SIG-M5 (cell line): Measurements from ENCODE around the gene SH3GLB2.
"Not testable (repeated sequence)": the region's sequence is repeated elsewhere in the genome, so short reads cannot be mapped to it uniquely, and the experiment has no call there.

Experiments
- DNase-seq: peaks from one replicate; lab custom pipeline; 2025; lab: John Stamatoyannopoulos, UW

SH3GLB2 gene

DNA sequence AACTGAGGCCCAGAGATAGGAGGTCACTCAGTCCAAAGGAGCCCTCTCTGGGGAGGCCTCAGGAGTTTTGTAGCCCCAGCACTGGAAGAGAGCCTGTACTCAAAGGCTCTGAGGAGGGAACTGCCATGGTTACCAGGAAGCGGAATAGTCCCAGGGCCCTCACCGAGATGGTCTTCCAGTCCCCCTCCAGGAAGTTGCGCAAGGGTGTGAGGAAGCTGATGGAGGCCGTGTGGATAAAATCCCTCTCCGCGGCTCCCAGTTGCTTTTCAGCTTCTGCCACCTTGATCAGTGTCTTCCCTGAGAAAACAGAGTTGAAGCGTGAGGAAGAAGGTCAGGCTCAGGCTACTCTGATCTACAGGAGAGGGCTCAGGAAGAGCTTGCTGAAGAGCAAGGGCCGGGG lies 13.5 kb downstream of the SH3GLB2 start:
- no peak for DNase-seq

DNA sequence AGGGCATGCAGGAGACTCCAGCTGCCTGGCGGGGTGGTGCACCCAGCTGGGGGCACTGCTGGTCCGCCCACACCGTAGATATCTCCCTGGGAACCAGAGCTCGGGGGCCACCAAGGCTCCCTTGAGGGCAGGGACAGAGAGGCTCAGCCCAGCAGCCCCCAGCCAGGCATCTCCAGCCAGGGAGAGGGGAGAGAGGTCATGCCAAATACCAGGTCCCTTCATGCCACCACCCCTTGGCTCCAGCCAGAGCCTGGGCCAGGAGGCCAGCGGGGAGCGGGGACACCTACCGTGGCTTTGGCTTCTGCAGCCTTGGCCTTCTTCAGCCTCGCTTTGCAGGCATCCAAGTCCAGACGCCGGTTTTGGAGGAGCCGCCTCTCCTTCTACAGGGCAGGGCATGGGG lies 14.0 kb downstream of the SH3GLB2 start:
- no peak for DNase-seq

DNA sequence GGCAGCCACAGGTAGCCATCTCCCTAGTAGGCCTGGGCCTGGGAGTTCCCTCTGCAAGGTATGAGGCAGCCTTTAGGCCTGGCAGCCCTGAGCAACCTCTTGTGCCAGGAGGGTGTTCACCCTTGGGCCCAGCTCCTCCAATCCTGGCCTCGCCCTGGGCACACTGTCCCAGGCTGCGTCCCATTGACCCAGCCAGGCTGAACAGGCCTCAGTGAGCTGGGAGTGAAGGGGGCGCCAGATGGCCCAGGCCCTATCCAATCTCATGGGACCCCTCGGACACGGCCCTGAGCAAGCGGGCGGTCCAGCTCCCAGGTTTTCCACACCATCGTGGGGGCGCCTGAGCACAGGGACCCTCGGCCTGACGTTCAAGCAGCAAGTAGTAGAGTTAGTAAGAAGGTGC lies 14.5 kb downstream of the SH3GLB2 start:
- DNase-seq, result no peak

DNA sequence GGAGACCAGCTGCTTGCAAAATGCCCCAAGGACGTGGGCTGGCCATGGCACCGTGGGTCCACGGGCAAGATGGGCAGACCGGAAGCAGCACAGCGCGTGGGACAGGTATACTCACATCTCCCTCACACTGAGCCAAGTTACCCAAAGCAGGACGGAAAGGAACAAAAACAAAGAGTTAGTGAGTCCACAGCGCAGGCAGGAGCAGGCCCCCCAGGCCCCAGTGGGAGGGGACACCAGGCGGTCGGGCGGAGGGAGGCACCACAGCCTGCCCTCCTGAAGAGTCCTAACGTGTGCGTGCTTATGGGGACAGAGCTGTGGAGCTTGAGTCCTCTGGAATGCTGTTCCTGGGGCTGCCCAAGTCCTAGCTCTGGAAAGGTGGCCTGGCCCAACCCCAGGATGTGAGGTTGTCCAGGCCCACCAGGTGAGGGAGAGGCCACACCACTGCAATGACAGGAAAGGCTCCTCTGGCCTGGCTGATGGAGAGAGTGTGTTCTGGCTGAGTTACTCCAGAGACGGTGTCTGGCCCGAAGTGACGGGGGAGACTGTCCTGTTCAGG lies 15.2 kb downstream of the SH3GLB2 start:
- no peak for DNase-seq

DNA sequence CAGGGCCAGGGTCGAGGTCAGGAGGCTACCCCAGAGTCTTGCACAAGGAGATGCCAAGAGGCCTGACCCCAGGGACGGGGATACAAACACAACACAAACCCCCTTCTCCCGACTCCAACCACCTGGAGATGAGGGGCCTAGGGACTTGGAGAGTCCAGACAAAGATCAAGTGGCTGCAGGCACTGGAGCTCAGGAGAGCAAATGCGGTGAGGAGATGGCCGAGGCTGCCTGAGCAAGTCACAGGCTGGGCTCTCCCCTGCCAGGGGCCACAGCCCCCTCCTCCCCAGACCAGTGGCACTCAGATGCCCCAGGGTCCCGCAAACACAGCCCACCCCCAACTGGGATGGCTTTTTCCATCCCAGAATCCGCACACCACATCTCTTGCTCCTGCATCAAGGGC lies 15.8 kb downstream of the SH3GLB2 start:
- DNase-seq, result no peak

DNA sequence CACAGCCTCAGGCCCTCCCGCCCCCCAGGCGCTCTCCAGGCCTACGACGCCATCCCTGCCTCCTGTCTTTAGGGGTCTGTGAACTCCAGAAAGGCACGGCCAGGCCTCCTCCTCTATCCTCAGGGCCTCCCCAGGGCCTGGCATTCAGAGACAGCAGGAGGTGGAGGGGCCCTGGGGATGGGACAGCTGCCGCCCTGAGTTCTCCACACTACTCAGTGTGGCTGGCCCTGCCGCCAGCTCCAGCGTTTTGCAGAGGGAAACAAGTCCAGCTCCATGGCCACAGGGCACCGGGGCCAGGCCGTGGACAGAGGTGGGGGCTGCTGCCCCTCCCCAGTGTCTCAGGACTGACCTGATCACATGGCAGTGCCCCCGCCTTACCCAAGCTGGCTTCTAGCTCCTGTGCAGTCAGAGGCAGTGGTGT lies 16.4 kb downstream of the SH3GLB2 start:
- no peak for DNase-seq

DNA sequence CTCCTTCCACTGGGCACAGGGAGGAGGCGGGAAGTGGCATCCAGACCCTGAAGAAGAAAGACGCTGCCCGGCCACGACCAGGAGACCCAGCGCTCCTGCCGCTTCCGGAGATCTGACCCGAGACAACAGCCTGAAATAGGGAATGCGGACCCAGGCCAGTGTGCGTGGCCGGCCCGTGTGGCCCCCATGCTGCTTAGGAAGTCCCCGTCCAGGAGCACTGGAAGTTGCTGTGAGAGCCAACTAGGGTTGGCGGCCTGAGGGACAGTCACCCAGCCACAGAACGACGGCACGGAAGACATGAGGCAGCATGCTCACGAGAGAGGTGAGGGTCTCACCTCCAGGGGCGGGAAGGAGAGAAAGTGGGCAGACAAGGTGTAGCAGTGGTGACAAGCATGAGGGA lies 17.0 kb downstream of the SH3GLB2 start:
- DNase-seq, result no peak

DNA sequence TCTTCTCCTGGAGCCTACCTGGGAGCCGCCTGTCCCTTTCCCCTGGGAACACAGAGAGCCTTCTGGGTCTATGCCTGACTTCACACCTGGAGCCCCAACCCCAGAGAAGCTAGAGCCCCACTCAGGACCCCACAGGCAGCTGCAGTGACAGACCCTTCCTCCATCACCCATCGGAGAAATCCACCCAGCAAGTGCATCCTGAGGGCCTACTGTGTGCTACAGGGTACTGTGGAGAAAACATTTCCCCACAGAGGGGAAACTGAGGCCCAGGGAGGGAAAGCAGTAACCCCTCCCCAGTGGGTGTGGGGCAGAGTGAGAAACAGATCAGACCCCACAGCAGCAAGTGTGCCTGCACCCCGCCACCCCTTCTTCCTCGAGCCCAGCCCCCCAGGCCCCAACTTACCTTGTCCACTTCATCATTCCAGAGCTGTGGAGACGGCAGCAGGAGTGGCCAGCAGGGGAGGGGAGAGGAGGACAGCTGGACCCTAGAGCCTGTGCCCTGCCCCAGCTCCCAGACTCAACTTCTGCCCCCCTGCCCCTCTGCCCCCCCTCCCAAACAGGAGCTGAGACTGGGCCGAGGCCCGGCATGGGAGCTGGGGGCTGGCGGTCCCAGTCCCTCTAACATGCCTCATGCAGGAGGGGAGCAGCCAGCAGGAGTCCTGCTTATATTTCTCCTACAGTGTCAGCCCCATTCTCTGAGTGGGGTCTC lies 17.7 kb downstream of the SH3GLB2 start:
- no peak for DNase-seq

DNA sequence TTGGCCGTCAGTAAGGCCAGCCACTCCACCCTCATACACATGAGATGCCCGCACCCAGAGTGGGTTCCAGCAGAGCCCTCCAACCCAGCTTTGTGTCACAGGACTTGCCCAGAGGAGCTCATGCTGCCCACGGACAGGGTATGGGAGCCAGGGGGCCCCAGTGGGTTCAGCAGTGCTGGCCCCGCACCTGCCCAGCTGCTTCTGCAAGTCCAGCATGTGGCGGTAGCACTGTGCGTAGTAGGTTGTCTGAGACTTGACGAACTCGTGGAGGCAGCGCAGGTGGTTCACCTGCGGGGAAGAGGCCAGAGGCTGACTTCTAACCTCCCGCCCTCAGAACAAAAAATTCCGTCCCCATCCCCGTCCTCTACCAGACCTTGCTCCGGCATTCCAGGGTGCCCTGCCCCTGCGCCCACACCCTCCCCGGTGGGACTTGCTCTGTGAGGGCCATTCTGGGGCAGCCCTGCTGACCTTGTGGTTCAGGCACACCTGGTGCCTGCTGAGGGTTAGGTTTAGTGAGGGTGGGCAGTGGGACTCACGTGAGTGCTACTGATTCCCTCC lies 18.5 kb downstream of the SH3GLB2 start:
- no peak for DNase-seq

DNA sequence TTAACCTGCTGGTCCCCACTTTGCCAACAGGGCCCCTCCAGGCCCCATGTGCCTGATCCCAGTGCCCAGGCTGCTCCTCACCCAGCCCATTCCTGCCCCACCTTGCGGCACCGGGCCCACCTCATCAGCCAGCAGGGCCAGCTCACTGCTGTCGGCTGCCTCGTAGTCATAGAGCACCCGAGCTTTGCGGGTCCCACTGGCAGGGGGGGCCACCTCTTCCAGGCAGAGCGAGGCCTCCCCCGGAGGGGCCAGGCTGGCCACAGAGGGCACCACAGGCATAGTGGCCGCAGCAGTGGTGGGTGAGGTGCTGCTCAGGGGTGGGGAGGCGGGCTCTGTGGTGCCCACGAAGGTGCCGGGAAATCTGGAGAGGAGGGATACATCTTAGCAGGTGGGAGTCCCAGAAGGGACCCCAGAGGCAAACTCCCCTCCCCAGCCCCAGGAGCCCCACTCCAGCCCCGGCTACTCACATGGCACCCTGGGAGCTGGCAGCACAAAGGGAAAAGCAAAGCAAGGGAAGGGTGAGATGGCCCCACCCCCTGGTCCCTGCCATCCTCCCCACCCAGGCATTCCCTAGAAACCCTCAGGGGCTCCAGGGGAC lies 19.0 kb downstream of the SH3GLB2 start:
- no peak for DNase-seq

DNA sequence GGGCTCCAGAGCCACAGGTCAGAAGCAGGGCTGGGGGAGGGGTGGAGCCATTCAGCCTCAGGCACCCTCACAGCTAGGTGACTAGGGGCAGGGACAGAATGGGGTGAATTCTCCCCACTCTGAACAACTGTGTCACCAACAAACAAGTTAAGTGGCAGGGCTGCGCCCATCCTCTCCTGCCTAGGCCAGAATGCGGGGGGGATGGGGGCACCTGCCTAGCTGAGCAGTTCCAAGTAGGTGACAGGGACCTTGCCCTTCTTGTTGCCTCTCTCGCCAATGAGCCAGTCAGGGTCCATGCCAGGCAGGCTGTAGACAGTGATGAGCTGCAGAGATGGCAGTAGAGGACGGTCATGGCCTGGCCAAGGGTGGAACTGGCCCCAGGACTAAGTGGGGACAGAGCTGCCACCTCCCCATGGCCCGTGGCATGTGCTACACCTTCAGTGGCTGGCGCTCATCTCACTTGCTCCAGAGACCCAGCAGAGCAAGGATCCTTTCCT lies 19.6 kb downstream of the SH3GLB2 start:
- no peak for DNase-seq

DNA sequence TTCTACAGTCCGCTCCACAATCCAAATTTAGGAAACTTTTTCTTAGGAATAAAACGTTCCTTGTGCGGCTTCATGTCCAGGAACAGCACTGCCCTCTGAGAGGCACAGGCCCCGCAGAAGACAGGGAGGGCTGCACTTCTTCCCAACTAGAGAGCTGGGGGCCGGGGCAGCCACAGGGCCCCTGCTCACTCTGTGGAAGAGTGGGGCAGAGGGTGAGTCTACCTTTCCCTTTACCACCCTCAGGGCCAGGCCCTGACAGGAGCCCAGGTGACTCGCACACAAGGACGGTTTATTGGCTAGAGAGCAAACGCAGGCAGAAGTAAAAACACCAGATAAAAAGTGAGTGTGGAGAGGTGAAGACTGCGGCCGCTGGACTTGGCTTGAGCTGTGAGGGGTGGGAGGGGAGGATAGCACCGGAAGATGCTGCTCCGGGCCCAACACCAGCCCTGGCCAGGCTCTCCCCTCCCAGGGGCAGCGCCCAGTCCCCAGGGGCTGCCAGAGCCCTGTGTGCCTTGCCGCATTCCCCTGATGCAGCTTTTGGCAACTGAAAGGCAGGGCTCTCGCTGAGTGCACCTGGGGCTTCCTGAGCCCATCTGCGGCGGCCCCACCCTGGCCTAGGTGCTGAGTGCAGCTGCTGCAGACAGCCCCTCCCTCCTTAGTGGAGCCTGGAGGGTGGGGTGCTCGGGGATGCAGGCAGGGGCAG lies 20.2 kb downstream of the SH3GLB2 start:
- no peak for DNase-seq

DNA sequence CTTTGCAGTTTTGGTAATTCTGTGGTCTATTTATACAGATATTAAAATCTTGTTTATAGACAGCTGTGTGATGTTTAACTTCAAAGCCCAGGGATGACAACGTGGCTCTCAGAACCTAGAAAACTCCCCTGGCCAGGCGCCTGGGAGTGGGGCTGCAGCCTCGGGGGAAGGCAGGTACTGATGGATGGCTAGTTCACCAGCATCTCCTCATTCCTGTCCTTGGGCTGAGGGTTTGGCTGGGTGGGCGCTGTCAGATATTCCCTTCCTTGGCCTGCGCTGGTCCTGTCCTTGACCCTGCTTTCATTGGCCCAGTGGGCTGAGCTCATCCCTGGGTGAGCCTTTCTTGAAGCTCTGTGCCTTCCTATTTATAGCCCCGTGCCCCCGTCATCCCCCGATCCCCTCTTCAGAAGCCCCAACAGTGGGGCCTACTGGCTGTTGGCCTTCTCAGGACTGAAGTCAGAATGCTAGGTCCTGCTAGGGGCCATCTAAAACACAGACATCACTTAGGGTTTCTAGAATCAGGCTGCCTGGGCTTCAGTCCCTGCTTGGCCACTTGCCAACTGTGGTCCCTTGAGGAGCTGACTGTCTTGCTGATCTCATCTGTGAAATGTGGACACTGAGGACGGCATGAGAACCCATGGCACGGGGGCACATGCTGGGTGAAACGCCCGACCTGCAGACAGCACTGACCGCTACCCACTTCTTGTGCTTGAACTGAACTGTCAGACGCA lies 20.9 kb downstream of the SH3GLB2 start:
- DNase-seq, result no peak

DNA sequence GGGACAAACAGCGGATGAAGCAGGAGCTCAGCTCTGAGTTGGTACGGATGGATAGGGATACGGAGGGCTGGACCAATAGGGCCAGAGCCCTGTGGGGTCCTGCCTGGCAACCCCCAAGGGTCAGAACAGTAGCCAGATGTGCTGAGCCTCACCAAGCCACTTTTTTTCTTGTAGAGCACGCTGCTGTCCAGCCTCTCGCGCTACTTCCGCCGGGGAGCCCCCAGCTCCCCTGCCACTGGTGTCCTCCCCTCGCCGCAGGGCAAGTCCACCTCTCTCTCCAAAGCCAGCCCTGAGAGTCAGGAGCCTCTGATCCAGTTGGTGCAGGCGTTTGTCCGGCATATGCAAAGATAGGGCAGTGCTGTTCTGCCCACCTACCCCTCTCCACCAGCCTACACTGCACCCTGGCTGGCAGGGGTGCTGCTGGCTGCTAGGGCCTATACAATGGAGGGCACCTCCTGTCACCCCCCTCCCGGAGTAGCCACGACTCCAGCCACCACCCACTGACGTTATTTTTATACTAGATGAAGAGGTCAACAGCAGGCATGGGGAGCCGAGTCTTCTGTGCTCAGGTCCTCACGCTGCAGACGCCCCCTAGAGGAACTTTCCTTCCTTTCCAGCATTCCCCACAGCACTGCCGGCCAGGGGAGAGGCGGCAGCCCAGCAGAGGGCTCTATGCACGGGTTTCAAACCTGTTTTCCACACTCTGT lies 21.6 kb downstream of the SH3GLB2 start:
- DNase-seq, result no peak

DNA sequence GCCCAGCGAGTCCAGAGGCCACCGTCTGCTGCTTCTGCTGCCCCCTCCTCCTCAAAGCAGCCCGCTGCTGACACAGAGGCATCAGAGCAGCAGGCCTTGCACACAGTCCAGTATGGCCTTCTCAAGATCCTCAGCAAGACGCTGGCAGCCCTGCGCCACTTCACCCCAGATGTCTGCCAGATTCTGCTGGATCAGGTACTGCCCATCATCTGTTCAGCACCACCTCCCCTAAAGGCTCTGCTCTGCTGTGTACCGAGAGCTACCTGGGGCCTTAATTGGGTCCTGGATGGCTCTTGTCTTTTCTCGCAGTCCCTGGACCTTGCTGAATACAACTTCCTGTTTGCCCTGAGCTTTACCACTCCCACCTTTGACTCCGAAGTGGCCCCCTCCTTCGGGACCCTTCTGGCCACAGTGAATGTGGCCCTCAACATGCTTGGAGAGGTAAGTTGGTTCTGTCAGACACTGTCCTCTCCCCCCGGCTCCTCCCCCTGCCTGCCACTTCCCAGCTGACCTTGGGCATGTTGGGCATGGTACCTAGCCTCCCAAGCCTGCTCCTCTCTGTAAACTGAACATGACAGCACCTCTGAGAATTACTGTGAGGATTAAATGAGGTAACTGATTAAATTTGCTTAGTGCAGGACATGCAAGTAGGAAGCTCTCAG lies 22.7 kb downstream of the SH3GLB2 start:
- DNase-seq, result no peak

DNA sequence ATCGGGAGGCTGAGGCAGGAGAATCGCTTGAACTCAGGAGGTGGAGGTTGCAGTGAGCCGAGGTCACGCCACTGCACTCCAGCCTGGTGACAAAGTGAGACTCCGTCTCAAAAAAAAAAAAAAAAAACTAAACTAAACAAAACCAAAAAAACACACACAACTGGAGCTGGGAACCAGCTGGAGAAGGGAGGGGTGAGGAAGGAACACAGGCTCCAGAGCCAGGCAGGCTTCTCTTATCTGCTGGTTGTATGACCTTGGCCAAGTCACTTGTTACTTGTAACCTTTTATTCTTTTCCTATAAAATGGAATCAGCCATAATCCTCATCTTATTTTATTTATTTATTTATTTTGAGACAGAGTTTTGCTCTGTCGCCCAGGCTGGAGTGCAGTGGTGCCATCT lies 24.0 kb downstream of the SH3GLB2 start:
- not testable (repeated sequence) for DNase-seq

DNA sequence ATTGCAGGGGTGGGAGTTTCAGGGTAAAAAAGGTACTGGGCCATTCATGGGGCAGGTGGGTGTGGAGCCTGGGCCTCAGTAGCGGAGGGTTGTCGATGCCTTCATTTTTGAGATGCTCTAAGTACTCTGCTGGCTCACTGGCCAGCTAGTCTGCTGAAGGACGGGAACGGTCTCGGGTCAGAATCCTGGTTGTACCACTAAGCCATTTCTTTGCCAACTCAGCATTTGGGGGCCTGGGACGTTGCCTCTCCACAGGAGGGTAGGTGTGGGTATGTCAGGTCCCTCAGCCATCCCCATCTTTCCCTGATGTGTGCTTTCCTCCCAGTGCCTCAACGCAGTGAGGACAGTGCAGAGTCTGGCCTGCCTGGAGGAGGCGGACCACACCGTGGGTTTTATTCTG lies 25.1 kb downstream of the SH3GLB2 start:
- no peak for DNase-seq

DNA sequence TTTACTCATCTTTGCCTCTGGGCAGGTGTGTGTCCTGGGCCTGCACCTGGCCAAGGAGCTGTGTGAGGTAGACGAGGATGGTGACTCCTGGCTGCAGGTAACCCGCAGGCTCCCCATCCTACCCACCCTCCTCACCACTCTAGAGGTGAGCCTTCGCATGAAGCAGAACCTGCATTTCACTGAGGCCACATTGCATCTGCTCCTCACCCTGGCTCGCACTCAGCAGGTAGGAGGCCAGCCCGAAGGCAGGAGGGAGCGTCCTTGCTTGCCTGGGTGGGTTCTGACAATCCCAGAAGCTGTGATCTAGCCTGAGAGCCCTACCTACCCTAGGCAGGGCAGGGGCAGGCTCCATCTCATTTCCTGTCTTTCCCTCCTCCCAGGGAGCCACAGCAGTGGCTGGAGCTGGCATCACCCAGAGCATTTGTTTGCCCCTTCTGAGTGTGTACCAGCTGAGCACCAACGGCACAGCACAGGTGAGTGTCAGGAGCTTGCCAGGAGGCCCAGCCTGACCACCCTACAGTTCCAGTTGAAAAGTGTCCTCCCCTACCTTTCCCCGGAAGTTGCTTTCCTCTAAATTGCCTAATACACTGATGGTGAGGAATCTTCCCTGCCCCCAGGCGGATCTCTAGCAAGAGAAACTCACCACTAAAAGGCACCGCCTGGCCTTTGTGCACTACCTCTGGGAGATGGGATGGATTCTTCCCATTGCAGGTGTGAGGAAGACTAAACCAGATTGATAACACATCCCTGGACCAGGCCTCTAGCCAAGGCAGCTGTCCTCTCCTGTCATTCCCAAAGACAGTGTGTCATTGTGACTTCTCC lies 26.4 kb downstream of the SH3GLB2 start:
- no peak for DNase-seq

DNA sequence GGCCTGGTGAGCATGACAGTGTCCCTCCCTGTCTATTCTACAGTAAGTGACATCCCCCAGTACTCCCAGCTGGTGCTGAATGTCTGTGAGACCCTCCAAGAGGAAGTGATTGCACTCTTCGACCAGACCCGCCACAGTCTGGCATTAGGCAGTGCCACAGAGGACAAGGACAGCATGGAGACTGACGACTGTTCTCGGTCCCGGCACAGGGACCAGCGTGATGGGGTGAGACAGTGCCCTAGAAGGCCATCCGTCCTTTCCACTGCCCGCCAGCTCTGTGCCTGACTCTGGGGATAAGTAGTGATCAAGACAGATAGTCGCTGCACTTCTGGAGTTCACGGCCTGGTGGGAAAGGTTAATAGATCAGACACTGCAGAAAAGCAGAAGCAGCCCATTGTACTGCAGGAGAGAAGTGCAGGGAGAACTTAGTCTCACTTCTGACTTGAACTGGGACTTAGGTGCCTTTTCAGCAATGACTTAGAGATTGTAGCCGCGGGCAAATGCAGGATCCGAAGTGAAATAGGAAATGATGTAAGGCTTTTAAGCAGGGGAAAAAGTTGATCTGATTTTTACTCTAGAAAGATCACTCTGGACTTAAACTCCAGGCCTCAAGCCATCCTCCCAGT lies 28.4 kb downstream of the SH3GLB2 start:
- DNase-seq, result no peak
